ENCODE results near the gene NFATC2.

NFATC2 gene

GRCh38 chr20:51507216-51508036 is 35.1 kb downstream of the NFATC2 start:
- DNase-seq = no peak
- Histone ChIP-seq H3K27ac (ENCODE audit: insufficient read depth in 1 of 2, low read depth in 1 of 2, low read length in 2 of 2, poor library complexity in 1 of 2, severe bottlenecking in 2 of 2) (no peak overlapping the region), H3K36me3 (ENCODE audit: control insufficient read depth in 4 of 4, insufficient read depth in 4 of 4, low read length in 3 of 4) (peaks cover 8 to 80% (median 48%) of the 10 kb centered on the region in 4 experiments), H3K9me3 (ENCODE audit: control extremely low read depth in 1 of 5, control insufficient read depth in 4 of 5, insufficient read depth in 2 of 5, low read depth in 1 of 5, low read length in 4 of 5) (no peaks in the 10 kb centered on the region), H3K4me1 (ENCODE audit: control extremely low read depth in 1 of 4, control insufficient read depth in 4 of 4, insufficient read depth in 4 of 4, low read length in 3 of 4) (peaks cover 0 to 9% (median 3%) of the 10 kb centered on the region in 4 experiments), H3K4me3 (ENCODE audit: control insufficient read depth in 1 of 7, extremely low read depth in 1 of 7, insufficient read depth in 4 of 7, low read depth in 2 of 7, low read length in 6 of 7) (no peak overlapping the region), H3K27me3 (replicated peaks in 2 of 5; ENCODE audit: control insufficient read depth in 4 of 5, insufficient read depth in 5 of 5, low read length in 4 of 5) (no peaks in the 10 kb centered on the region)
- ChIA-PET POLR2A (interaction anchor here (1.1 kb wide), 1 partner anchor 9 kb away, joined by 3 read pairs; no protein-coding TSS in a partner anchor), CTCF (interaction anchor here (1.2 to 6.0 kb wide), 6 partner anchors 9 to 57 kb away, joined by 3 to 31 read pairs (median 4); partner anchors contain the start of gene NFATC2)
- 92% methylated on average over 19 of the region's 19 CpGs for WGBS (ENCODE audit: insufficient coverage)

- POLR2A ChIA-PET = interaction anchor here (1.1 kb wide), 1 partner anchor 10 kb away, joined by 3 read pairs; no protein-coding TSS in a partner anchor
- WGBS (ENCODE audit: insufficient coverage) = 95% methylated on average over 13 of the region's 18 CpGs
- Histone ChIP-seq H3K36me3 (ENCODE audit: control insufficient read depth in 4 of 4, insufficient read depth in 4 of 4, low read length in 3 of 4) (peaks cover 8 to 76% (median 42%) of the 10 kb centered on the region in 4 experiments), H3K9me3 (ENCODE audit: control extremely low read depth in 1 of 5, control insufficient read depth in 4 of 5, insufficient read depth in 2 of 5, low read depth in 1 of 5, low read length in 4 of 5) (no peaks in the 10 kb centered on the region), H3K4me3 (ENCODE audit: control insufficient read depth in 1 of 7, extremely low read depth in 1 of 7, insufficient read depth in 4 of 7, low read depth in 2 of 7, low read length in 6 of 7) (no peak overlapping the region), H3K4me1 (ENCODE audit: control extremely low read depth in 1 of 4, control insufficient read depth in 4 of 4, insufficient read depth in 4 of 4, low read length in 3 of 4) (peaks cover 0 to 9% (median 3%) of the 10 kb centered on the region in 4 experiments), H3K27me3 (replicated peaks in 2 of 5; ENCODE audit: control insufficient read depth in 4 of 5, insufficient read depth in 5 of 5, low read length in 4 of 5) (no peaks in the 10 kb centered on the region), H3K27ac (ENCODE audit: insufficient read depth in 1 of 2, low read depth in 1 of 2, low read length in 2 of 2, poor library complexity in 1 of 2, severe bottlenecking in 2 of 2) (no peak overlapping the region)
- CTCF ChIA-PET = interaction anchor here (1.2 to 6.0 kb wide), 6 partner anchors 10 to 56 kb away, joined by 3 to 31 read pairs (median 4); partner anchors contain the start of gene NFATC2
- no peak for DNase-seq
These were observed 35.8 kb downstream of the NFATC2 start for GRCh38 chr20:51506527-51507215.

- no peak for DNase-seq
- H3K4me3 ChIP-seq (ENCODE audit: control insufficient read depth in 1 of 7, extremely low read depth in 1 of 7, insufficient read depth in 4 of 7, low read depth in 2 of 7, low read length in 6 of 7) = no peak overlapping the region
- peaks cover 8 to 66% (median 34%) of the 10 kb centered on the region in 4 experiments for H3K36me3 ChIP-seq (ENCODE audit: control insufficient read depth in 4 of 4, insufficient read depth in 4 of 4, low read length in 3 of 4)
- ChIA-PET CTCF (interaction anchor here (1.4 to 6.0 kb wide), 4 partner anchors 8 to 89 kb away, joined by 3 to 31 read pairs (median 8); partner anchors contain the start of gene NFATC2), POLR2A (interaction anchor here (1.7 kb wide), 1 partner anchor 36 kb away, joined by 9 read pairs; no protein-coding TSS in a partner anchor)
- WGBS (ENCODE audit: insufficient coverage) = 94% methylated on average over 9 of the region's 12 CpGs
- no peaks in the 10 kb centered on the region for H3K9me3 ChIP-seq (ENCODE audit: control extremely low read depth in 1 of 5, control insufficient read depth in 4 of 5, insufficient read depth in 2 of 5, low read depth in 1 of 5, low read length in 4 of 5)
- no peak overlapping the region for H3K27ac ChIP-seq (ENCODE audit: insufficient read depth in 1 of 2, low read depth in 1 of 2, low read length in 2 of 2, poor library complexity in 1 of 2, severe bottlenecking in 2 of 2)
- H3K27me3 ChIP-seq (replicated peaks in 2 of 5; ENCODE audit: control insufficient read depth in 4 of 5, insufficient read depth in 5 of 5, low read length in 4 of 5) = no peaks in the 10 kb centered on the region
- H3K4me1 ChIP-seq (ENCODE audit: control extremely low read depth in 1 of 4, control insufficient read depth in 4 of 4, insufficient read depth in 4 of 4, low read length in 3 of 4) = peaks cover 0 to 15% (median 8%) of the 10 kb centered on the region in 4 experiments
These were observed 37.0 kb downstream of the NFATC2 start for GRCh38 chr20:51505566-51505965.

GRCh38 chr20:51503376-51503775 is 39.1 kb downstream of the NFATC2 start:
- no peak overlapping the region for H3K27ac ChIP-seq (ENCODE audit: insufficient read depth in 1 of 2, low read depth in 1 of 2, low read length in 2 of 2, poor library complexity in 1 of 2, severe bottlenecking in 2 of 2)
- peaks cover 5 to 35% (median 23%) of the 10 kb centered on the region in 4 experiments for H3K4me1 ChIP-seq (ENCODE audit: control extremely low read depth in 1 of 4, control insufficient read depth in 4 of 4, insufficient read depth in 4 of 4, low read length in 3 of 4)
- ChIA-PET CTCF (interaction anchor here (6.0 kb wide), 1 partner anchor 11 kb away, joined by 31 read pairs; no protein-coding TSS in a partner anchor), POLR2A (no interaction called here)
- DNase-seq = no peak
- H3K36me3 ChIP-seq (ENCODE audit: control insufficient read depth in 4 of 4, insufficient read depth in 4 of 4, low read length in 3 of 4) = peaks cover 6 to 53% (median 24%) of the 10 kb centered on the region in 4 experiments
- no peaks in the 10 kb centered on the region for H3K27me3 ChIP-seq (replicated peaks in 2 of 5; ENCODE audit: control insufficient read depth in 4 of 5, insufficient read depth in 5 of 5, low read length in 4 of 5)
- no peak overlapping the region for H3K4me3 ChIP-seq (ENCODE audit: control insufficient read depth in 1 of 7, extremely low read depth in 1 of 7, insufficient read depth in 4 of 7, low read depth in 2 of 7, low read length in 6 of 7)
- no peaks in the 10 kb centered on the region for H3K9me3 ChIP-seq (ENCODE audit: control extremely low read depth in 1 of 5, control insufficient read depth in 4 of 5, insufficient read depth in 2 of 5, low read depth in 1 of 5, low read length in 4 of 5)
- WGBS (ENCODE audit: insufficient coverage) = 94% methylated on average over 4 of the region's 4 CpGs

- Histone ChIP-seq H3K27me3 (replicated peaks in 2 of 5; ENCODE audit: control insufficient read depth in 4 of 5, insufficient read depth in 5 of 5, low read length in 4 of 5) (no peaks in the 10 kb centered on the region), H3K36me3 (ENCODE audit: control insufficient read depth in 4 of 4, insufficient read depth in 4 of 4, low read length in 3 of 4) (peaks cover 4 to 31% (median 15%) of the 10 kb centered on the region in 4 experiments), H3K4me1 (ENCODE audit: control extremely low read depth in 1 of 4, control insufficient read depth in 4 of 4, insufficient read depth in 4 of 4, low read length in 3 of 4) (peaks cover 10 to 59% (median 47%) of the 10 kb centered on the region in 4 experiments), H3K9me3 (ENCODE audit: control extremely low read depth in 1 of 5, control insufficient read depth in 4 of 5, insufficient read depth in 2 of 5, low read depth in 1 of 5, low read length in 4 of 5) (no peaks in the 10 kb centered on the region), H3K4me3 (ENCODE audit: control insufficient read depth in 1 of 7, extremely low read depth in 1 of 7, insufficient read depth in 4 of 7, low read depth in 2 of 7, low read length in 6 of 7) (no peak overlapping the region), H3K27ac (ENCODE audit: insufficient read depth in 1 of 2, low read depth in 1 of 2, low read length in 2 of 2, poor library complexity in 1 of 2, severe bottlenecking in 2 of 2) (no peak overlapping the region)
- peak in 2 of 3 donors; percentile 29 to 47 for DNase-seq
- POLR2A ChIA-PET = interaction anchor here (1.1 kb wide), 2 partner anchors 25 to 40 kb away, joined by 3 to 5 read pairs; no protein-coding TSS in a partner anchor
- CTCF ChIA-PET = interaction anchor here (0.7 to 1.6 kb wide), 7 partner anchors 10 to 94 kb away, joined by 3 to 6 read pairs (median 4); partner anchors contain the start of gene NFATC2
- WGBS (ENCODE audit: insufficient coverage) = 67% methylated on average over 1 of the region's 1 CpG
These were observed 41.6 kb downstream of the NFATC2 start for GRCh38 chr20:51500936-51501335.

GRCh38 chr20:51500311-51500710 is 42.2 kb downstream of the NFATC2 start:
- POLR2A ChIA-PET = interaction anchor here (0.9 to 1.1 kb wide), 3 partner anchors 10 to 41 kb away, joined by 3 to 5 read pairs (median 3); no protein-coding TSS in a partner anchor
- Histone ChIP-seq H3K36me3 (ENCODE audit: control insufficient read depth in 4 of 4, insufficient read depth in 4 of 4, low read length in 3 of 4) (peaks cover under 1 to 28% (median 12%) of the 10 kb centered on the region in 4 experiments), H3K9me3 (ENCODE audit: control extremely low read depth in 1 of 5, control insufficient read depth in 4 of 5, insufficient read depth in 2 of 5, low read depth in 1 of 5, low read length in 4 of 5) (no peaks in the 10 kb centered on the region), H3K4me1 (ENCODE audit: control extremely low read depth in 1 of 4, control insufficient read depth in 4 of 4, insufficient read depth in 4 of 4, low read length in 3 of 4) (peaks cover 10 to 65% (median 53%) of the 10 kb centered on the region in 4 experiments), H3K27ac (ENCODE audit: insufficient read depth in 1 of 2, low read depth in 1 of 2, low read length in 2 of 2, poor library complexity in 1 of 2, severe bottlenecking in 2 of 2) (no peak overlapping the region), H3K4me3 (ENCODE audit: control insufficient read depth in 1 of 7, extremely low read depth in 1 of 7, insufficient read depth in 4 of 7, low read depth in 2 of 7, low read length in 6 of 7) (no peak overlapping the region), H3K27me3 (replicated peaks in 2 of 5; ENCODE audit: control insufficient read depth in 4 of 5, insufficient read depth in 5 of 5, low read length in 4 of 5) (no peaks in the 10 kb centered on the region)
- WGBS (ENCODE audit: insufficient coverage) = no CpG with 5 or more reads among the region's 3 CpGs
- peak; percentile 36 to 74 (median 68) for DNase-seq
- CTCF ChIA-PET = interaction anchor here (1.1 to 1.6 kb wide), 5 partner anchors 9 to 95 kb away, joined by 3 to 5 read pairs (median 4); no protein-coding TSS in a partner anchor

Data from common myeloid progenitor, CD34-positive (primary cell).